GM23338 (cell line): ENCODE data around the gene AASDH. TPM values are rescaled to one million over a fixed set of nuclear protein-coding genes. Genes with fewer than 3 reads are reported as not detected.

Experiments used
- ATAC-seq: fragments of 200-7000 bp; cut with Tn5 transposase; 3 replicates; pipeline ENCODE4 v1.9.1; 2020
- DNase-seq: peaks from one replicate; pipeline ENCODE4 v3.0.0-alpha.2; 2015; ENCODE audit warnings: low spot score
- H2AFZ ChIP-seq: fragments of 200-600 bp; sonication (generic); 2 replicates; pipeline ENCODE4 v1.8.0; 2016; ENCODE audit warnings: antibody characterized with exemption, mild to moderate bottlenecking, moderate library complexity
- H3F3A ChIP-seq: fragments of 200-600 bp; sonication (generic); replicated peaks from 2 replicates; pipeline ENCODE4 v1.8.0; 2017; ENCODE audit warnings: antibody characterized with exemption, mixed run types, low read depth
- H3K27ac ChIP-seq: fragments of 200-600 bp; sonication (generic); 2 replicates; pipeline ENCODE4 v1.6.1; 2016; ENCODE audit warnings: low read depth
- H3K27me3 ChIP-seq: fragments of 200-600 bp; sonication (generic); 2 replicates; pipeline ENCODE4 v1.8.0; 2016; ENCODE audit warnings: mild to moderate bottlenecking, mixed run types, moderate library complexity; ENCODE audit not compliant: insufficient read depth
- H3K36me3 ChIP-seq: fragments of 200-600 bp; sonication (generic); 2 replicates; pipeline ENCODE4 v1.8.0; 2016; ENCODE audit warnings: mild to moderate bottlenecking; ENCODE audit not compliant: insufficient read depth
- H3K4me1 ChIP-seq: fragments of 200-600 bp; sonication (generic); 2 replicates; pipeline ENCODE4 v1.8.0; 2016; ENCODE audit warnings: mild to moderate bottlenecking, moderate library complexity; ENCODE audit not compliant: insufficient read depth
- H3K4me2 ChIP-seq: fragments of 200-600 bp; sonication (generic); 2 replicates; pipeline ENCODE4 v1.7.1; 2017; ENCODE audit warnings: mixed run types
- H3K4me3 ChIP-seq: fragments of 200-600 bp; sonication (generic); 2 replicates; pipeline ENCODE4 v1.6.1; 2016; ENCODE audit warnings: mixed run types
- H3K79me2 ChIP-seq: fragments of 200-600 bp; sonication (generic); replicated peaks from 2 replicates; pipeline ENCODE4 v1.8.0; 2017; ENCODE audit warnings: mild to moderate bottlenecking; ENCODE audit not compliant: insufficient read depth
- H3K9me2 ChIP-seq: fragments of 200-600 bp; sonication (generic); 2 replicates; pipeline ENCODE4 v1.8.0; 2017; ENCODE audit not compliant: insufficient read depth
- H4K20me1 ChIP-seq: fragments of 200-600 bp; sonication (generic); replicated peaks from 2 replicates; pipeline ENCODE4 v1.8.0; 2017; ENCODE audit warnings: mild to moderate bottlenecking; ENCODE audit not compliant: insufficient read depth
- H3K27ac Mint-ChIP-seq: 2 replicates; pipeline ENCODE4 v1.8.0; 2020; ENCODE audit warnings: inconsistent platforms, mild to moderate bottlenecking, moderate library complexity, mixed read lengths
- H3K27me3 Mint-ChIP-seq: 3 replicates; pipeline ENCODE4 v1.8.0; 2022; ENCODE audit warnings: low read depth, mild to moderate bottlenecking, moderate library complexity, mixed read lengths, inconsistent platforms; ENCODE audit not compliant: insufficient read depth, poor library complexity
- H3K36me3 Mint-ChIP-seq: 3 replicates; pipeline ENCODE4 v1.8.0; 2021; ENCODE audit warnings: low read depth, mild to moderate bottlenecking, inconsistent platforms, moderate library complexity, mixed read lengths
- H3K4me1 Mint-ChIP-seq: 3 replicates; pipeline ENCODE4 v1.8.0; 2020; ENCODE audit warnings: mild to moderate bottlenecking, inconsistent platforms, mixed read lengths
- H3K4me3 Mint-ChIP-seq: 3 replicates; pipeline ENCODE4 v1.8.0; 2021; ENCODE audit warnings: moderate library complexity, mild to moderate bottlenecking, inconsistent platforms, mixed read lengths
- H3K9me3 Mint-ChIP-seq: 3 replicates; pipeline ENCODE4 v1.8.0; 2020; ENCODE audit warnings: moderate library complexity, mild to moderate bottlenecking, inconsistent platforms, mixed read lengths
- CREB1 ChIP-seq: fragments of 250-450 bp; sonication (Bioruptor Pico); IDR thresholded peaks from 2 replicates; pipeline ENCODE4 v1.5.0; 2020; ENCODE audit warnings: low read depth, mild to moderate bottlenecking, moderate library complexity
- CTCF ChIP-seq, 2 experiments: fragments of 200-600 bp in 1 of 2; sonication (generic) in 1 of 2; conservative IDR thresholded peaks; 2 replicates each; pipeline versions ENCODE4 v1.5.1 to v1.6.1; 2016 to 2017; ENCODE audit warnings: antibody characterized with exemption in 2 of 2, low read depth in 2 of 2, mild to moderate bottlenecking in 2 of 2, moderate library complexity in 1 of 2
- EZH2 ChIP-seq: fragments of 200-600 bp; sonication (generic); IDR thresholded peaks from one replicate; pipeline ENCODE4 v1.8.0; 2017; ENCODE audit warnings: antibody characterized with exemption, mild to moderate bottlenecking, low read depth; ENCODE audit not compliant: unreplicated experiment
- JUNB ChIP-seq: IDR thresholded peaks from one replicate; pipeline ENCODE4 v1.6.1; 2016; ENCODE audit warnings: antibody characterized with exemption; ENCODE audit not compliant: unreplicated experiment
- STAT1 ChIP-seq: IDR thresholded peaks from one replicate; pipeline ENCODE4 v1.6.1; 2016; ENCODE audit warnings: antibody characterized with exemption; ENCODE audit not compliant: unreplicated experiment
- ZNF114 ChIP-seq: fragments of 250-450 bp; sonication (Bioruptor Pico); IDR thresholded peaks from 2 replicates; pipeline ENCODE4 v1.5.0; 2020; ENCODE audit warnings: mild to moderate bottlenecking, moderate library complexity
- ZNF331 ChIP-seq: fragments of 250-450 bp; sonication (Bioruptor Pico); IDR thresholded peaks from 2 replicates; pipeline ENCODE4 v1.5.0; 2020; ENCODE audit warnings: low read depth, mild to moderate bottlenecking, moderate library complexity
- polyA plus RNA-seq: library from polyadenylated mRNA; unstranded; fragments of >200 nt; fragmentation: Nextera tagmentation; extraction: Ambion mirVana; gene quantifications from 2 replicates; pipeline ENCODE4 v1.2.1, GENCODE V29; 2016
- total RNA-seq: library from RNA; depleted of rRNA; stranded (reverse); fragments of >200 nt; shearing (Covaris generic); gene quantifications from 2 replicates; pipeline ENCODE4 v1.2.3, GENCODE V29; 2014
- TF ChIP-seq, protein P1 (sequence below): IDR thresholded peaks from 2 replicates; pipeline ENCODE4 v1.6.1; 2016; ENCODE audit warnings: antibody characterized with exemption

Gene AASDH
- total and polyA plus RNA-seq, 2 experiments from 2014 or later = 12.2 to 35.6 TPM

DNA sequence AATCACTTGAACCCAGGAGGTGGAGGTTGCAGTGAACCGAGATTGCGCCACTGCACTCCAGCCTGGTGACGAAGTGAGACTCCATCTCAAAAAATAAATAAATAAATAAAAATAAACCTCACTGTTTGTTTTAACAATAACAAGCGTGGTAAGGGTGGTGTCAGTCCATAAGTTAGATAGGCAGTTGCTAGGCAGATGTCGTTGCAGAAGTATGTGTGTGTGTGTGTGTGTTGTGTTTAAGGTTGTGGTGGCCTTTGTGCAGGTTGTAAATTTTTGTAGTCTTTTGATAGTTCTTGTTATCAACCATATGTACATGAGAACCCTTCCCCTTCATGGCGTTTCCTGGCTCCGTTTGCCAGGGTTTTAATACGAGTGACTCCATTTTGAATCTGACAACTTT lies 4.0 kb upstream of the AASDH start (continued):
- TF ChIP-seq CTCF (conservative IDR thresholded peaks at IDR 0.05; ENCODE audit: low read depth in 2 of 2) = no peak

GRCh38 chr4:56389558-56389957 lies 2.3 kb upstream of the AASDH start:
- Histone ChIP-seq H3K27me3 (no peaks in the 10 kb centered on the region), H3K9me2 (no peaks in the 10 kb centered on the region), H3K4me1 (no peaks in the 10 kb centered on the region), H3K36me3 (no peaks in the 10 kb centered on the region; the same call in 1 of the 2 replicates), H3K4me3 (no peak overlapping the region), H4K20me1 (no peaks in the 10 kb centered on the region; the same call in 1 of the 2 replicates), H3K27ac (0 out of 2 replicates have a peak overlapping the region, but pooled peaks have one; percentile 14), H3K79me2 (peaks cover 25% of the 10 kb centered on the region), H3F3A (no peaks in the 10 kb centered on the region), H3K4me2 (no peak overlapping the region), H2AFZ (no peak overlapping the region)
- H3K27ac Mint-ChIP-seq = no peak overlapping the region
- no peak for DNase-seq
- peaks cover 8% of the 10 kb centered on the region; the same call in 2 of the 3 replicates for H3K36me3 Mint-ChIP-seq
- peaks cover 17% of the 10 kb centered on the region for H3K4me1 Mint-ChIP-seq
- ATAC-seq = no peak
- no peak overlapping the region; the same call in 2 of the 3 replicates for H3K4me3 Mint-ChIP-seq
- TF ChIP-seq STAT1 (no peak), EZH2 (no peak), CREB1 (CRISPR knock-in tag) (no peak)
- TF ChIP-seq, protein P1, sequence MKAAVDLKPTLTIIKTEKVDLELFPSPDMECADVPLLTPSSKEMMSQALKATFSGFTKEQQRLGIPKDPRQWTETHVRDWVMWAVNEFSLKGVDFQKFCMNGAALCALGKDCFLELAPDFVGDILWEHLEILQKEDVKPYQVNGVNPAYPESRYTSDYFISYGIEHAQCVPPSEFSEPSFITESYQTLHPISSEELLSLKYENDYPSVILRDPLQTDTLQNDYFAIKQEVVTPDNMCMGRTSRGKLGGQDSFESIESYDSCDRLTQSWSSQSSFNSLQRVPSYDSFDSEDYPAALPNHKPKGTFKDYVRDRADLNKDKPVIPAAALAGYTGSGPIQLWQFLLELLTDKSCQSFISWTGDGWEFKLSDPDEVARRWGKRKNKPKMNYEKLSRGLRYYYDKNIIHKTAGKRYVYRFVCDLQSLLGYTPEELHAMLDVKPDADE = no peak
- H3K27me3 Mint-ChIP-seq = peaks cover 8% of the 10 kb centered on the region
- H3K9me3 Mint-ChIP-seq = no peaks in the 10 kb centered on the region

- Histone ChIP-seq H3K4me3 (peak overlapping the region; percentile 70), H3K4me1 (no peaks in the 10 kb centered on the region), H4K20me1 (no peaks in the 10 kb centered on the region; the same call in 1 of the 2 replicates), H2AFZ (no peak overlapping the region), H3K27me3 (no peaks in the 10 kb centered on the region), H3F3A (no peaks in the 10 kb centered on the region), H3K27ac (no peak overlapping the region), H3K9me2 (no peaks in the 10 kb centered on the region), H3K79me2 (peaks cover 25% of the 10 kb centered on the region), H3K36me3 (no peaks in the 10 kb centered on the region), H3K4me2 (peak overlapping the region; percentile 80)
- Mint-ChIP-seq H3K27ac (peak overlapping the region; percentile 99; the same call in 1 of the 2 replicates), H3K9me3 (no peaks in the 10 kb centered on the region), H3K4me3 (peak overlapping the region; percentile 87), H3K4me1 (peaks cover 17% of the 10 kb centered on the region), H3K36me3 (no peaks in the 10 kb centered on the region; the same call in 2 of the 3 replicates), H3K27me3 (peaks cover 8% of the 10 kb centered on the region)
- TF ChIP-seq ZNF331 = no peak
- TF ChIP-seq ZNF114 (CRISPR knock-in tag) = no peak
- no peak for TF ChIP-seq JUNB
- DNase-seq = peak; percentile 11
- no peak for ATAC-seq
These were observed 1.0 kb upstream of the AASDH start for GRCh38 chr4:56388306-56388705.
